MM.1S (cell line): Measurements from ENCODE around the gene RNF123.

Experiments
- EZH2 ChIP-seq: fragments of 300-600 bp; sonication (generic); optimal IDR thresholded peaks from 2 replicates; pipeline ENCODE3; 2017; ENCODE audit warnings: low read depth, mild to moderate bottlenecking, antibody characterized with exemption, low read length, mixed read lengths
- EZH2phosphoT487 ChIP-seq: fragments of 300-600 bp; sonication (generic); IDR thresholded peaks from 2 replicates; pipeline ENCODE4 v1.6.1; 2018; ENCODE audit warnings: antibody characterized with exemption, low read length
- TF ChIP-seq, protein P1 (sequence below): fragments of 300-600 bp; sonication (generic); IDR thresholded peaks from 2 replicates; pipeline ENCODE4 v1.5.1; 2016; ENCODE audit warnings: antibody characterized with exemption, low read length, mixed read lengths

DNA sequence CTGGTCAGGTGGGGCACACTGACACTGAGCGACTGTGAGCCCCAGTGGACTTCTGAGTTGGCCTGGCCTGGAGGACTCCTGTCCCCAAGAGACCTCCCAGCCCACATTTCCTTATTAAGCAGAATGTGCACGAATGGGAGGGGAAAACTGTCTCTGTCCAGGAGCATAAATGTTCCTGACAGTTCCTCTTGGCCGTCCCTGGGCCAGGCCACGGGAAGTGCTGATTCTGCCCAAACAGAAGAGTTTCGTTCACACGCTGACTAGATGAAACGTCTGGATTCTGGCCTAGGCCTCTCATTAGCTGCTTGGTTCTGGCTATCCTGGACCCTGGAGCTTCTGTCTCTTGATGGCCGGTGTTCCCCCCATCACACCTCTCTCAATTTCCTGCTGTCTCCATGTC is 44.7 kb upstream of the RNF123 start:
- TF ChIP-seq, protein P1, sequence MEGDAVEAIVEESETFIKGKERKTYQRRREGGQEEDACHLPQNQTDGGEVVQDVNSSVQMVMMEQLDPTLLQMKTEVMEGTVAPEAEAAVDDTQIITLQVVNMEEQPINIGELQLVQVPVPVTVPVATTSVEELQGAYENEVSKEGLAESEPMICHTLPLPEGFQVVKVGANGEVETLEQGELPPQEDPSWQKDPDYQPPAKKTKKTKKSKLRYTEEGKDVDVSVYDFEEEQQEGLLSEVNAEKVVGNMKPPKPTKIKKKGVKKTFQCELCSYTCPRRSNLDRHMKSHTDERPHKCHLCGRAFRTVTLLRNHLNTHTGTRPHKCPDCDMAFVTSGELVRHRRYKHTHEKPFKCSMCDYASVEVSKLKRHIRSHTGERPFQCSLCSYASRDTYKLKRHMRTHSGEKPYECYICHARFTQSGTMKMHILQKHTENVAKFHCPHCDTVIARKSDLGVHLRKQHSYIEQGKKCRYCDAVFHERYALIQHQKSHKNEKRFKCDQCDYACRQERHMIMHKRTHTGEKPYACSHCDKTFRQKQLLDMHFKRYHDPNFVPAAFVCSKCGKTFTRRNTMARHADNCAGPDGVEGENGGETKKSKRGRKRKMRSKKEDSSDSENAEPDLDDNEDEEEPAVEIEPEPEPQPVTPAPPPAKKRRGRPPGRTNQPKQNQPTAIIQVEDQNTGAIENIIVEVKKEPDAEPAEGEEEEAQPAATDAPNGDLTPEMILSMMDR: no peak
- TF ChIP-seq EZH2 (no peak), EZH2phosphoT487 (no peak)
